ENCODE data around the gene LIPG. TPM values are rescaled to one million over a fixed set of nuclear protein-coding genes. Genes with fewer than 3 reads are reported as not detected.

The LIPG gene
- total and polyA plus RNA-seq, 9 of the 15 experiments (the other 6 are each of a cell fraction or from before 2014, with no cell fraction given), result 0.76 to 1.8 (median 1.3) TPM

- in situ Hi-C loops (cut with MboI), result no loop called here
- BruUV-seq (replicated peaks), result no TSS peak
- Histone ChIP-seq H3K4me1 (replicated peaks in 1 of 2; ENCODE audit: control insufficient read depth in 2 of 2, insufficient read depth in 2 of 2, low read length in 2 of 2) (peaks cover 1 to 12% of the 10 kb centered on the region in 2 experiments; a peak in 4 of 5 replicates), H3K9me3 (replicated peaks; ENCODE audit: control insufficient read depth, insufficient read depth, low read depth, low read length) (no peaks in the 10 kb centered on the region), H3K27ac (ENCODE audit: extremely low read depth, low read depth, low read length) (no peak overlapping the region), H3K36me3 (ENCODE audit: control insufficient read depth, insufficient read depth, low read length) (no peaks in the 10 kb centered on the region), H3K9ac (ENCODE audit: insufficient read depth in 1 of 2, low read depth in 2 of 2, low read length in 2 of 2) (no peak overlapping the region), H4K20me1 (replicated peaks; ENCODE audit: control insufficient read depth, insufficient read depth, low read length) (no peaks in the 10 kb centered on the region), H3K27me3 (ENCODE audit: control insufficient read depth in 2 of 2, insufficient read depth in 2 of 2, low read length in 2 of 2) (no peaks in the 10 kb centered on the region), H3K9me1 (ENCODE audit: control insufficient read depth, insufficient read depth, low read length) (no peaks in the 10 kb centered on the region), H3K79me2 (ENCODE audit: control insufficient read depth, insufficient read depth, low read length) (no peaks in the 10 kb centered on the region), H3K4me3 (no peak overlapping the region), H2AFZ (ENCODE audit: low read depth, low read length) (no peak overlapping the region), H3K4me2 (ENCODE audit: insufficient read depth, low read length) (no peak overlapping the region)
- ATAC-seq, result no peak
- 60% methylated on average over 3 of the region's 3 CpGs for WGBS (ENCODE audit: insufficient coverage, low coverage, missing lambda C conversion rate)
- ChIA-PET POLR2A (no interaction called here), CTCF (ENCODE audit: low intra/inter-chr PET ratio) (no interaction called here)
- TF ChIP-seq MIER1 (IDR thresholded peaks at IDR 0.05; ENCODE audit: low read depth), result no peak
- no peak for TF ChIP-seq PTTG1 (tag; IDR thresholded peaks at IDR 0.05; ENCODE audit: low read depth)
- TF ChIP-seq MTA3 (IDR thresholded peaks at IDR 0.05; ENCODE audit: borderline replicate concordance), result no peak
- no peak for TF ChIP-seq PKNOX1 (IDR thresholded peaks at IDR 0.05)
- TF ChIP-seq HDAC6 (IDR thresholded peaks at IDR 0.05; ENCODE audit: low read depth, low read length), result no peak
- no peak for TF ChIP-seq POLR3G (IDR thresholded peaks at IDR 0.05; ENCODE audit: extremely low read depth, insufficient read length, insufficient replicate concordance)
- no peak for TF ChIP-seq VEZF1 (CRISPR knock-in tag; IDR thresholded peaks at IDR 0.05)
- no peak for TF ChIP-seq NRF1 (conservative IDR thresholded peaks at IDR 0.05 in 1 of 2, IDR thresholded peaks at IDR 0.05 in 1 of 2)
- no peak for TF ChIP-seq ZNF717 (CRISPR knock-in tag; IDR thresholded peaks at IDR 0.05)
- DNase-seq (ENCODE audit: extremely low read depth in 1 of 4, low spot score in 3 of 4), result no peak
- intact Hi-C loops (cut with micrococcal nuclease), result no loop called here
- no peak for FAIRE-seq
These were observed 46.3 kb upstream of the LIPG start for GRCh38 chr18:49515516-49515915.

Data from K562 (cell line).